OCI-M2 (cell line): Measurements from ENCODE around the gene PKP2.
"Not testable (repeated sequence)": the region's sequence is repeated elsewhere in the genome, so short reads cannot be mapped to it uniquely, and the experiment has no call there.

Experiments used
- DNase-seq: peaks from one replicate; lab custom pipeline; 2025; ENCODE audit not compliant: unreplicated experiment; lab: John Stamatoyannopoulos, UW

The PKP2 gene

DNA sequence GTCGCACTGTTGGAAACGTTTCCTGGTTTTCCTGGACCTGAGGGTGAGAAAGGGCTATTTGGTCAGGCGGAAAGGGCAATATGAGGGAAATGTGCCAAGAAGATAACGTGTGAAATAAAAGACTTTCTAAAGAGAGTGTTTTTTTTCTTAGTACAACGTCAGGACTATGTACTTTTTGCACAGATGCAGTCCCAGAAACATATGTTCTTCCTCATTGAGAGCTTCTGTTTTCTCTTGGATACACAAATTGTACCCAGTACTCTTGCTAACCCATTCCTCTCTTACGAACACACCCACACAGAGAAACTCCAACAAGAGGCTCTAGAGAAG lies 669 bp upstream of the PKP2 start:
- no peak for DNase-seq

DNA sequence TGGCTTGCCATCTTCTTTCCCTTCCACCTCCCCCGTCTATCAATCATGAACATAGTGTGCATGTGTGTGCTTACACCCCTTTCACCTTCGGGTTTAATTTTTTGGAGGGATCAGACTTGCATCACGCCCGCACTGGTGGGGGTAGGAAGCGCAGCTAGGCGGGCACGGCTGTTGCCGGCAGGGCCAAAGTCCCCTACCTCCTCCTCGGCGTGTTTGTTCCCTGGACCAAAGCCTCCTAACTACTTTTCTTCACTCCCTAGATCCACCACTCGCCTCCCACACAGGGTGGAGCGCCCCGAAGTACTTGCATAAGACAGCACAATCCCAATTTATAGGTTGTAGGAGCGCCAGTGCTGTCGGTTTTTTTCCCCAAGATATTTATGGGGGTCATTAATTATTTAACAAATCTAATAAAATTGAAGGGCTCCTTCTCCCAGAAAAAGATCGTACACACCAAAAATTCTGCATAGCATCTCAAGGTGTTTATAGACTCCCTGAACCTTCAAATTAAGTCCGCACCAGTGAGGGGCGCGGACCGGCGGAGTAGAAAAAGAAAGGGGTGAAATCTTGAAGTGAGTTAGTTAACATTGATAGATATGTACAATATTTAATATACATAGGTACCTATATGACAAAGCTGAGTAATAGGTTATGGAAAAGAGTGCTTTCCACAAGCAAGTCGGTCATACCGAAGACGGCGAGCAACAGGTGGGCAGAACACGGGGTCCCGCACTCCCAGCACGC lies 717 bp downstream of the PKP2 start:
- DNase-seq, result no peak

DNA sequence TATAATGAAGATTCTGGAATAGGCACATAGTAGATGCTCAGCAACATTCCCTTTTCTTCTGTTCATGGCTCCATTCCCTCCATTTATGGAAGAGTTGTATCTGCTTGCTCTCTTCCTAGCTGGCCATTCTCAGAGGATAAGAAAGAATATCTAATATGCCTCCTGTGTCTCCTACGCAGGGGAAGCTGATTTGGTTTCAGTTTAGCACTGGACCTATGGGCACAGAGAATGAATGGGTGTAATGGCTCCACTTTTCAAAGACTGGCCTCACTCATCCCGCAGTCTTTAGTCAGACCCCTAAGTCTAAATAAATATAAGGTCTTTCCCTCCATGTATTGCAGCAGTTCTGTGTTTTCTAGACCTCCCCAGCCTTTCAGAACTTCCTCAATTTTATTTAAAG lies 2.0 kb downstream of the PKP2 start:
- no peak for DNase-seq

DNA sequence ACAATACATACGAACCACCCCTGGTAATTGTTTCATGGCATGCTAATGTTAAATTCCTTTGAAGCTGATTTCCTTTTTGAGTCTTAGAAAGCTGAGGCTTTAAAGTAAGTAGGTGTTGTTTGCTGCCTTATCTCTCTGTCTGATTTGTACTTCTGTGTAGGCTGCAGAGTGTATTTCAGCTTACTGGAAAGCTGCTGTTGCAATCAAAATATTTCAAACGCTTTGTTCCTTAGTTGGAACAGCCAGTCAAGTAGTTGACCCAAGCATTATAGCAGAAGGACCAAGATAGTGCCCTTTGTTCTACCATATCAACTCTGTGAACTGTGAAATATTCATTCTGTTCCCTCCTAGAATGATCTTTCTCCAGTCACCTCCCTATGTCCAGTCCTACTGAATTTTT lies 3.1 kb downstream of the PKP2 start:
- DNase-seq, result no peak

DNA sequence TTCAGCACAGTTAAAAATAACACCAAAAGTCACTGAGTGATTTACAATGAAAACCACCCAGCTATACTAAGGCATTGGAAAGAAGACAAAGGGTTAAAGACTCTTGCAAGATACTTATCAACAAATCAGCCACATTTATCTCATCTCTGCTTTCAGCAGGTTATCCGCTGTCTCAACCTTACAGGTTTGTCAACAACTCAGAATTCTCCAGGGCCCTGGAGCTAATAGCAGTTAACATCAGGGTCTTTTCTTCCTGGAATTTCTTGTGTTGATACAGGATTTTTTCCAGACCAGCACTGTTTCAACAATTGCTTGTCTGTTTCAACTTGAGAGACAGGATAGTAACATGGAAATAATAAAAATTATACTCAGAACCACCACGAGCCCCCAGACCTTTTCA lies 3.5 kb downstream of the PKP2 start:
- DNase-seq, result no peak

DNA sequence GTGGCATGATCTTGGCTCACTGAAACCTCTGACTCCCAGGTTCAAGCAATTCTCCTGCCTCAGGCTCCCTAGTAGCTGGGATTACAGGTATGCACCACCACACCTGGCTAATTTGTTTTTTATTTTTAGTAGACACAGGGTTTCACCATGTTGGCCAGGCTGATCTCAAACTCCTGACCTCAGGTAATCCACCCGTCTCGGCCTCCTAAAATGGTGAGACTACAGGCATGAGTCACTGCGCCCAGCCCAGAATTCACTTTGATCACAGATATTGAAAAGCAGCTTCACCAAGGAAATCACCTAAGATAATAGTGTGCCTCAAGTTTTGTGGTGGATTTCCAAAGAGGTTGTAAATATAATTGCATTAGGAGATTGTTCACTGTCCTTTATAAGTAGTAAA lies 4.2 kb downstream of the PKP2 start:
- DNase-seq, result not testable (repeated sequence)

DNA sequence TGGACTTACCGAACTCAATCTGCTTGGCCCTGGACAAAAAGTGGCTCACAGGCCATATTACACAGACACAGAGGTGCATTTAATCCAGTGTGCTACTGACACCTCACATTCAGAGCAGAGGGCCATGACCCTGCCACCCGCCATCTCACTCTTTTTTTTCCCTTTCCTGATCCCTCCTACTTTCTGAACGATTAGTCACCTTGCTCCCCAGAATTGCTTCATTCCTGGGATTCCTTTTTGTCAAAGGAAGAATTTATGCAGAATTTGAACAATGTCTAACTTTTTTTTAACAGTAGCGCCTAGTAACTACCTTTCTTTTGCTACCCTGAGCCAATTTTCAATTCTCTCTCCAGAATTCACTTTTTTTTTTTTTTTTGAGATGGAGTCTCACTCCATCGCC lies 4.6 kb downstream of the PKP2 start:
- DNase-seq, result no peak

DNA sequence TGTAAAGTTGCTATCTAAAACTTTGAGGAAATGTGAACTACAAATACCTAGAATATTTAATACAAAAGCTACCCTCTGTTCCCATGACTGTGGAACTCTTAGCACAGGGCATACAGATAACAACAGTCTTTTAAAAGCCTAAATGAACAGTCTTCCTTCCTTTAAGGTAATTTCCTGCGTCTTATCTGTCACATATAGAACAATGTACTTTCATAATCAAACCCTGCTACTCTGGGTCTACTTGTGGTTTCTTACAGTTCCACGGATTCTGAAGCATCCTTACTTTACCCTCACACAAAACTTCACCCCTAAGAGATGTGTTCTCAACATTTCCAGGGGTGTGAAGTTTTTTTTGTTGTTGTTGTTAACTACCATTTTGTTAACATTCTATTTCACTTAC lies 5.1 kb downstream of the PKP2 start:
- DNase-seq, result no peak

DNA sequence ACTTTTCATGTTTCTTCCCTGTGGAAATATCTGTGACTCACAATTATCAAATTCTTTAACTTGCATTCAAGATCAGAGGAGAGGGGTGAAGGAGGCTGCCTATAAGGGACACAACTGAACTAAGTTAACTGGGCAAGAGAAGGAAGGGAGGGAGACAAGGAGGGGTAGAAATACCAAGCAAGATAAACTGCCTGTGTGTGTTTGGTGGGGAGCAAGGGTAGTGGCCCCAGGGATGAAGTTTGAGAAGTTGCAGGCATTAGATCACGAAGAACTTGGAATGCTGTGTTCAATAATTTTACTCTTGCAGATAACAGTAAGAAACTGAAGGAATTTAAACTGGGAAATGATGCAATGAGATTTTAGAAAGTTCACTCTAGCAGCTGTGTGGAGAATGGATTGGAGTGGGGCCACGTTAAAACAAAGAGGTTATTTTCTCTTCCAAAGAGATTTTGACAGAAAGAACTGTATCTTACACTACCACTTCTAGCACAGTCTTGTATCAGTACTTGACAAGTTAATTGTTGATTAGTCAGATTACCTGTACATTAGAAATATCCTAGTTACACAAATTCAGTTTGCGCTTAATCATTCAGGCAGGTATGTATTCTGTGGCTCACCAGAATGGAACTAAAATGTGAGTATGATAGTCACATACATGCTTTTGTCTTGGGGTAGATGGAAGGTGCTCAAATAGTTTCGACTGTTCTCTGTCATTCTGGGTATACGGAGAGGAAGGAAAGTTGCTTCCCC lies 7.4 kb downstream of the PKP2 start:
- no peak for DNase-seq

DNA sequence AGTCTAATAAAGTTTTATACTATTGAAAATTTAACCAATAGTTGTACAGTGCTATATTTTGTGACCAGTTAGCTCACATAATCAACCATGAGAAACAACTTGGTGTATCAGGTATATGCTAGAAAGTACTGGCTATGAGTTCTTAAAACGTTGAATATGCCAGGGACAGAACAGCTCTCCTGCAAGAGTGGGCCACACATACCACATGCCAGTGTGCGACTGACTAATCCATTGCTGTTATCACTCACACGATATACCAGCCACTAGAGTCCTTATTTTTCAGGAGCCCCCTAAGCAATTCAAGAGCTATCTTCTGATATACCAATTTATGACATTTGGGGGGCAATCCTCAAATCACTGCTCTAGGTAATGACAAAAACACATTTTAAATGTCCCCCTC lies 9.5 kb downstream of the PKP2 start:
- no peak for DNase-seq

DNA sequence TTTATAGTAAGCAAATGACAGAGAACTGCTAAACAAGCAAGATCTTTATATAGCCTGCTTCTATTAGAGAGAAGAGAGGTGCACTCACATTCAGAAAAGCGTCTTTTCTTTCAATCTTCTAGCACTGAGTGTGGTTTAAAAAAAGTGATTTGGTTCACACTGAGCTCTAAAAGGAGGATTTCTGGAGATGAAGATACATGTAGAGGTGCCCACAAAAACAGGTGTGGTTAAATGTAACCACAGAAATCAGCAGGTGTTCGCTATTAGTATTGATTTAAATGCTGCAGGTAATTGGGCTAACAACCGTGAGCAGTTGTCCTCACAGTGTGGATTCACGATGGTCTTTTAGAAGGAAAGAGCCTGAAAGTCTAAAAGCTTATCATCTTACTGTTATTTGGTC lies 10.7 kb downstream of the PKP2 start:
- DNase-seq, result no peak

DNA sequence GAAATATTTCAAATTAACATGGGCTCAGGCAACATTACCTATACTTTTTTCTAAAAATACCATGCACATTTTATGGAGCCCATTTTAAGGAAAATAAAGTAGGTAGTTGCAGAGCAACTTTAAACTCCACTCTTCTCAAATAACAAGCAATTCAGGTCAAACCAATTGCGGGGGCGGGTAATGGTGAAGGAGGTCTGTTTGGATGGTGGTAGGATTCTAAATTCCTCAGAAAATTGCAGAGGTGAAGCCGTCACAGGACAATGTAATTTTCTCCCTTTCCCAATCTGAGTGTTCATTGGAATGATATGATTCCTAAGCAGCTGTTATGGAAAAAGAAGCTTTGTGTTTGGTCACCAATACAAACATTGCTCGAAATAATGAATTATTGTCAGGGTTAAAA lies 11.6 kb downstream of the PKP2 start:
- no peak for DNase-seq

DNA sequence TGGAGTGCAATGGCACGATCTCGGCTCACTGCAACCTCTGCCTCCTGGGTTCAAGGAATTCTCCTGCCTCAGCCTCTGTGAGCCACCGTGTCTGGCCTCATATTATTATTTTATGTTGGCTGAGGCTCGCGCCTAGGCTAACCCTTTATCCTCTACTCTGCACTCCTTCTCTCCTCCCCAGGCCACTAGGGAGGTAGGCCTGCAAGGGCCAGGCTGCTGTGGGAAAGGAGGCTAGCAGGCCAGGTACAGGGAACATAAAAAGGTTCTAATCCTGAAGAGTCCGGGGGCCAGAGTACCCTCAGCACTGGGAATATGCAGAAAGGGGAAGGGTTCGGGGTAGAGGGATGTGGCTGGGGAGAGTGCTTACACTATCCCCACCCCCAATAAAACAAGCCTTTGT lies 14.9 kb downstream of the PKP2 start:
- DNase-seq, result no peak

DNA sequence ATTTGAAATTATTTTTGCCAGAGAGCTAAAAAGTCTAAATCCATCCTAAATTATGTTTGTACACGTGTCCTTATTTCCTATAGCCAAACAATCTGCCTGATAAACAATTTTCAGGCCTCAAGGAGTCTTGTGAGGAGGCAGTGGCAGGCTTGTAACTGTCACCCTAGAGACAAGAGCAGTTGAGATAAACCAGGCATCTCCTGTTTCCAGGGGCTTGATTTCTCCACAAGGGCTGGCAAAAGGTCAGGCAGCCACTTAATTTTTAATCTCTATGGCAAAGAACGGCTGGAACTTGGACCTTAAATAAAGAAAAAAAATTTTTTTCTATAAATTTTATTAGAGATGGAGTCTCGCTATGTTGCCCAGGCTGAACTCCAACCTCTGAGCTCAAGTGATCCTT lies 15.5 kb downstream of the PKP2 start:
- no peak for DNase-seq

DNA sequence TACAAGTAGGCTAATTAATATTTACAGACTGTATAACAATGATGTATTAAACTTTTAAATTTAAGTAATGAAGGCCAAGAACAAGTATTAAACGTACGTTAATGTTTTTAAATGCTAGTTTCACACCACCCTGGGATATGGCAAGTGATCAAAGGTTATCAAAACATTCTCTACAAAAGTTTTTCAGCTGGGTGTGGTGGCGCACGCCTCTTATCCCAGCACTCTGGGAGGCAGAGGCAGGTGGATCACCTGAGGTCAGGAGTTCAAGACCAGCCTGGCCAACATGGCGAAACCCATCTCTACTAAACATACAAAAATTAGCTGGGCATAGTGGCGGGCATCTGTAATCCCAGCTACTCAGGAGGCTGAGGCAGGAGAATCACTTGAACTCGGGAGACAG lies 17.5 kb downstream of the PKP2 start:
- not testable (repeated sequence) for DNase-seq

DNA sequence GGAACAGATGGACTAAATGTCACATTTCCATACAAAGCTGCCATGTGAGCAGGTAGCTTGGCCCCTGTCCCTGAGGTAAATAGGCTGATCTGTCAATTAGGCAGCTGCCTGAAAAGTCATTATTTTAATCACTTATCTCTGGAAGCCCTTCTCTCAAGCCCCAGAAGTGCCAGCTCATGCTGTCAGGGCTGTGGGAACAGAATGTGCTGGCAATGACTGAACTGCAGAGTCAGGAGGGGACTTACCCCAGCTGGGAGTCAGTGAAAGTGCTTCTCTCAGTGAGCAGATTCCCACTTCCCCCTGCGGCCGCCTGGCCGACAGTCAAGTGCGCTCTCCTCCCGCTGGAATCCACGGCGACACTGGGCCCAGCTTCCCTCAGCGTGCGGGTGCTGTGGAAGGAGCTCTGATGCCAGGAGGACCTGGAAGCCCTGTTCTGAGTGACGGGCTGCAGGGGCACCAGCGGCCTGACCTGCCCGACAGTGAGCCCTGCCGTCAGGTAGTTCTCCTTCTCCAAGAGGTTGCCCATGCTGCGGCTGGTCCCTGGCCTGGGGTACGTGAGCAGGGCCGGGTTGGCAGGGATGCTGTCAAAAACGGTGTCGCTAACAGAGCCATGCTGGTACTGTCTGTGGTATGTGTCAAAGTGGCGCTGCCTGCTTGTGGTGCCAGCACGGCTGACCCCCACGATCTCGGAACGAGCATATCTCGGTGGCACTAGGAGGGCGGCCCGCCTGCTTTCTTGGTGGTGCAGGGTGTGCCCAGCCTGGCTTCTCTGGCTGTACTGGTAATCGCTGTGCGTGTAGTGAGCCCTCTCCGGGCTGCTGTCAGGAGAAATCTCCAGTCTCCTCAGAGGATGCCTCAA lies 18.7 kb downstream of the PKP2 start:
- no peak for DNase-seq

DNA sequence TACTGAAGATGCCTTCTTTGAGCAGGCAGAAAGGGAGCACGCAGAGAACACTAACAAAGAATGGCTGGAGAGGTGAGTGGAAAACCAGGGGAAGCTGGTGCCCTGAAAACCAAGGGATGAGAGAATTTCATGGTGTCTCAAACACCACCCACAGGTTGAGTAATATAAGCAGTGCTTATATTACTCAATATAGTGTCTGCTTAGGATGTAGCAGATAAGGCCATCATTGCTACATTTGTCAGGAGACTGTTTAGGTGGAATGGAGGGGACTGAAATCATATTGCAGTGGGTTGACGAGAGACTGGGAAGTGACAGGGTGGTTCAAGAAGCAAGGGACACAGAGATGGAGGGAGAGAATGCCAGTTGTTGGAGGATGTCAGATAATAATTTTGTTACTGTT lies 20.6 kb downstream of the PKP2 start:
- DNase-seq, result no peak

DNA sequence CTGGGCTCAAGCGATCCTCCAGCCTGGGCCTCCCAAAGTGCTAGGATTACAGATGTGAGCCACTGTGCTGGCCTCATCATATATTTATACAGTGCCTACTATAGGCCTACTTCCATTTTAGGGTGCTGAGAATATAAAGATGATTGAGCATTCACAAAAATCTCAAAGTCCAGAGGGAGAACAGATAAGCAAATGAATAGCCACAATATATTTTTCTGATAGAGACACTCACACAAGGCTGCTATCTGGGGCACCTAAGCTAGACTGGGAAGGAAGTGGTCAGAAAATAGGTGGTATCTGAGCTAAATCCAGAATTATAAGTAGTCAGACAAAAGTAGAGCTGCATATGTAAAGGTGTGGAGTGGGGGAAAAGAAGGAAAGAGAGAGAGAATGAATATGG lies 21.6 kb downstream of the PKP2 start:
- DNase-seq, result no peak

DNA sequence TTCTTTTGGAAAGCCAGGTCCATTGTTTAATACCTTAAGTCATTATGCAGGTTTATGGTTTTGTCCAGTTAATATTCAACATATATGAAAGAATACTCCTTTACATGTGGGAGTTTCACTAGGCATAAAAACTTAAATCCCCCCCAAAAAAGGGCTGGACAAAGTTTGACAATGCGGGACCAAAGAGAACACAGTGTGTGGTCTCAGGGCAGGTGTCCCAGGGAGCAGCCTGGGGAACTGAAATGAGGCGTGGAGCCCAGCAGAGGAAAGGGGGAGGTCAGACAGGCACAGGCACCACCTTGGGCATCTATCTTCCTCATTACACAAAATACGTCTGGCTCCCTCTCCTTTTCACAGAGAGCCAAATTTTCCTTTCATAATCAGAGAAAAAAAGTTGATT lies 22.5 kb downstream of the PKP2 start:
- no peak for DNase-seq

DNA sequence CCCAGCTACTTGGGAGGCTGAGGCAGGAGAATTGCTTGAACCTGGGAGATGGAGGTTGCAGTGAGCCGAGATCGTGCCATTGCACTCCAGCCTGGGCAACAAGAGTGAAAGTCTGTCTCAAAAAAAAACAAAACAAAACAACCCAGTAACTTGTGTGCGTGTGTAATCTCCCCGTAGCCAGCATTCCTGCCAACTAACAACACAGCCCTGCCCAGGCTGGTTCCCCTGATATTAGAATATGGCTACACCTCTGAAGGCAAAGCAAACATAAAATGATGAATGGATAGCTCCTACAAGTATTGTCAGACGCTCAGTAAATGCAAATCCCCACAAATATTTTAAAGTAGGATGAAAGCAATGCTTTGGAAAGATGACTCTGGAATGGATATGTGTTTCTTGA lies 24.2 kb downstream of the PKP2 start:
- not testable (repeated sequence) for DNase-seq

DNA sequence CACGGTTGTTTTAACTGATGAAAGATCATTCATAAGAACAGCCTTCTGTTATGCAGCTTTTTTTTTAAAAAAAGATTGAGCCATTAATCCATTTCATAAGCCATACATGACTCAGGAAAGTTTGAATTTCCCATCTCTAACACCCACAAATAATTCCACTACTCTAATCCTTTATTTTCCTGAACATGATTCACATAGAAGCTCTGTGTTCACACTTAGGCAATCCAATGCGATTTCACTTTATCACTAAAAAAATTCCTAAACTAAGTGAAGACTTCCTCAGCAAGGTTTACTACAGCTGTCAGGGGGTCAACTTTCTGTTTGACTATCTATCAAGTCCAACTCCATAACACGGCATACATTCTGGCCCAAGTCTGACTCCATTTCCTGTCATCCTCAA lies 25.9 kb downstream of the PKP2 start:
- DNase-seq, result no peak

DNA sequence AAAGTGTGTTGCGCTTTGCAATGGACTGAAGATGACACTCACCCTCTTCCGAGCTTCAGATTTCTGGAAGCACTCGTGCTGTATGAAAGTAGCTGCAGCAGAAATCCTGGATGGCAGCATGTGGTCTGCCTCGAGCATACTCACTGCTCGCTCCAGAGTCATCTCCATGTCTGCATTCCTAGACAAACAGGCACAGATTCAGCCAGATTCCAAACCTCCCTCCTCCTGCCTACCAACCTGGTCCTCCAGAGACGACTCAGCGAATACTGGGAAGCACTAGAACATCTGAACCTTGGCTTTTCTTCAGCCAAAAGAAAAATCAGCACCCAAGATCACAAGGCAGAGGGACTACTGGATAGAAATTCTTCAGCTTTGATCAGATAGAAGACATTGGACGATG lies 27.7 kb downstream of the PKP2 start:
- DNase-seq, result no peak
